GM12878 (cell line): ENCODE data around the gene CDR2L. TPM values are rescaled to one million over a fixed set of nuclear protein-coding genes. Genes with fewer than 3 reads are reported as not detected.

Experiments used
- ASH2L ChIP-seq: fragments of 300-600, 200-600 bp; sonication (generic); IDR thresholded peaks from 2 replicates; pipeline ENCODE4 v1.6.1; 2017; ENCODE audit warnings: low read depth, mild to moderate bottlenecking, borderline replicate concordance
- BCL11A ChIP-seq: IDR thresholded peaks from 2 replicates; pipeline ENCODE4 v1.6.1; 2011; ENCODE audit warnings: low read depth, low read length
- CEBPB ChIP-seq, 2 experiments: fragments of 150-350 bp in 1 of 2; IDR thresholded peaks; 2 replicates each; pipeline ENCODE4 v1.6.1; 2012 to 2014; ENCODE audit warnings: low read depth in 2 of 2, low read length in 2 of 2, borderline replicate concordance in 1 of 2, inconsistent platforms in 1 of 2
- CHD2 ChIP-seq: IDR thresholded peaks from 2 replicates; pipeline ENCODE4 v1.6.1; 2011; ENCODE audit warnings: low read depth, low read length, improper control_type of control experiment, borderline replicate concordance
- CHD4 ChIP-seq: fragments of 200-600 bp; sonication (generic); IDR thresholded peaks from 2 replicates; pipeline ENCODE4 v1.6.1; 2016; ENCODE audit warnings: mild to moderate bottlenecking
- CREB1 ChIP-seq: IDR thresholded peaks from 2 replicates; pipeline ENCODE4 v1.6.1; 2012; ENCODE audit warnings: low read depth, mild to moderate bottlenecking, inconsistent platforms
- DPF2 ChIP-seq: fragments of 450-650 bp; IDR thresholded peaks from 2 replicates; pipeline ENCODE4 v1.6.1; 2017; ENCODE audit warnings: mild to moderate bottlenecking
- GATAD2B ChIP-seq: fragments of 450-650 bp; conservative IDR thresholded peaks from 2 replicates; pipeline ENCODE4 v1.6.1; 2017; ENCODE audit warnings: low read depth, mild to moderate bottlenecking, moderate library complexity
- HDAC2 ChIP-seq: fragments of 200-600 bp; sonication (generic); IDR thresholded peaks from 2 replicates; pipeline ENCODE4 v1.6.1; 2017
- IKZF1 ChIP-seq: fragments of 450-650 bp; conservative IDR thresholded peaks from 2 replicates; pipeline ENCODE4 v1.6.1; 2017; ENCODE audit warnings: antibody characterized with exemption, mild to moderate bottlenecking
- MTA3 ChIP-seq: IDR thresholded peaks from 2 replicates; pipeline ENCODE4 v1.6.1; 2012; ENCODE audit warnings: low read length, inconsistent platforms, borderline replicate concordance
- MYC ChIP-seq: IDR thresholded peaks from 2 replicates; pipeline ENCODE4 v1.6.1; 2011; ENCODE audit warnings: mild to moderate bottlenecking, low read length, moderate library complexity, inconsistent platforms; ENCODE audit not compliant: insufficient read depth, insufficient replicate concordance, insufficient read length, severe bottlenecking
- NR2C2 ChIP-seq: IDR thresholded peaks from 2 replicates; pipeline ENCODE4 v1.6.1; 2011; ENCODE audit warnings: borderline replicate concordance, low read depth; ENCODE audit not compliant: control insufficient read depth, insufficient read length
- SIX5 ChIP-seq: IDR thresholded peaks from 2 replicates; pipeline ENCODE4 v1.6.1; 2011; ENCODE audit warnings: mild to moderate bottlenecking, low read depth, low read length, moderate library complexity; ENCODE audit not compliant: severe bottlenecking
- SMC3 ChIP-seq: IDR thresholded peaks from 2 replicates; pipeline ENCODE4 v1.6.1; 2011; ENCODE audit warnings: low read length, improper control_type of control experiment, borderline replicate concordance
- SPI1 ChIP-seq: IDR thresholded peaks from 2 replicates; pipeline ENCODE4 v1.6.1; 2011; ENCODE audit warnings: low read depth, mild to moderate bottlenecking, low read length, moderate library complexity, borderline replicate concordance; ENCODE audit not compliant: insufficient read depth
- STAT3 ChIP-seq: IDR thresholded peaks from 2 replicates; pipeline ENCODE4 v1.6.1; 2011; ENCODE audit warnings: low read depth, low read length, improper control_type of control experiment
- YBX1 ChIP-seq: fragments of 450-650 bp; IDR thresholded peaks from 2 replicates; pipeline ENCODE4 v1.6.1; 2016; ENCODE audit warnings: antibody characterized with exemption
- ZNF207 ChIP-seq: fragments of 450-650 bp; IDR thresholded peaks from 2 replicates; pipeline ENCODE4 v1.6.1; 2014; ENCODE audit warnings: antibody characterized with exemption, mild to moderate bottlenecking, borderline replicate concordance
- polyA plus RNA-seq, 11 experiments: library from polyadenylated mRNA; depleted of rRNA in 4 of 11; unstranded in 6 of 11; stranded (reverse) in 5 of 11; fragments of >200 nt; fragmentation: Nextera tagmentation in 4 of 11; fragmentation: Illumina TruSeq in 1 of 11; extraction: Ambion mirVana in 4 of 11; extraction: Trizol in 1 of 11; gene quantifications; 1 replicate in 1 of 11; 2 replicates in 10 of 11; pipeline versions ENCODE4 v1.2.1 to v1.2.3, GENCODE V29; 2011 to 2016; ENCODE audit warnings: inconsistent platforms in 2 of 11, missing spikeins in 2 of 11, low read depth in 1 of 11
- total RNA-seq, 4 experiments: library from RNA; depleted of rRNA in 3 of 4; stranded (reverse); fragments of >200 nt in 3 of 4; fragmentation: Illumina TruSeq in 1 of 4; extraction: Trizol in 1 of 4; gene quantifications; 2 replicates each; pipeline versions ENCODE4 v1.2.1 to v1.2.3, GENCODE V29; 2013 to 2021
- TF ChIP-seq, protein P1 (sequence below): IDR thresholded peaks from 2 replicates; pipeline ENCODE4 v1.6.1; 2012; ENCODE audit warnings: mild to moderate bottlenecking, low read depth, low read length
- TF ChIP-seq, protein P2 (sequence below): fragments of 450-650 bp; formaldehyde crosslinking; IDR thresholded peaks from 2 replicates; pipeline ENCODE4 v1.4.0; 2020; ENCODE audit warnings: mild to moderate bottlenecking, moderate library complexity
- TF ChIP-seq, protein P3 (sequence below): IDR thresholded peaks from 2 replicates; pipeline ENCODE4 v1.6.1; 2011; ENCODE audit warnings: low read depth, low read length, improper control_type of control experiment, borderline replicate concordance

The CDR2L gene
- total and polyA plus RNA-seq, 10 of the 15 experiments (the other 5 are each of a cell fraction or from before 2014, with no cell fraction given): 0.03 to 0.18 (median 0.04) TPM; not detected in 6

DNA sequence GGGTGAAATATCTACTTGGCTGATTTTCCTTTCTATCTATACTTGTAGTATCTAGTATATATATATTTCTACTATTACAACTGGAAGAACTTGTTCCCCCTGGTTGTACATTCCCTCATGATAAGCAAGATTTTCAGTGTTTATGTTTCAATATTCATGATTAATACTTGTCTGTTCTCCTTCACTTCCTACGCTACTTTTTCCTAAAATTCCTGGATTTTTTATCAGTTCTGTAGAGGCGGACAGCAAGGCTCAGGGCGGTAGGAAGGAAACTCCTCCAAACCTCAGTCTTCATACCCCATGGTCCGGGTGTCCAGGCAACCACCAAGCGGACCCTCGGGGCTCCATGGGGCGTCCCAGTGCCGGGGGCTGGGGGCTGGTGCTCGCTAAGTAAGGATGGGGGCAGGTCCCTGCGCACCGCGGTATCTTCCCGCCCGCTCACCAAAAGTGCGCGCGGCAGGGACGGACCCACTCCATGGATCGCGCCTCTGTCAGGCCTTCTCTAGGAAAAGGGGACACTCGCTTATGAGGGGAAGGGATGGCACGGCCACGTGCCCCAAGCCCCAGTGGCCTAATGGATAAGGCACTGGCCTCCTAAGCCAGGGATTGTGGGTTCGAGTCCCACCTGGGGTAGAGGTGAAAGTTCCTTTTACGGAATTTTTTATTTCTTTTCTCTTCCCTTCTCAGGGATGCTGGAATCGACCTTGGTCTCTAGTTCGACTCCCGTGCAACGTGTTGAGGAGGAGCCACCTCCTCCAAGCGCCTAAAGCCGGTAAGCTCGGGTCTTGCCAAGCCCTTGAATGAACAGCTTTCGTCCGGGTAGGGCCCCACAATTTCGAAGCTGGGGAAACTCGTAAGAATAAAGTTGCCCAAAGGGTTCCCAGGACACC lies 46.2 kb downstream of the CDR2L start (continued):
- TF ChIP-seq SIX5: no peak
- 0 out of 2 replicates have a peak, but pooled peaks have one; percentile 67 for TF ChIP-seq CHD4
- TF ChIP-seq CREB1: peak; percentile 70; the same call in 1 of the 2 replicates
- peak; percentile 17; the same call in 1 of the 2 replicates for TF ChIP-seq DPF2
- TF ChIP-seq, protein P1, sequence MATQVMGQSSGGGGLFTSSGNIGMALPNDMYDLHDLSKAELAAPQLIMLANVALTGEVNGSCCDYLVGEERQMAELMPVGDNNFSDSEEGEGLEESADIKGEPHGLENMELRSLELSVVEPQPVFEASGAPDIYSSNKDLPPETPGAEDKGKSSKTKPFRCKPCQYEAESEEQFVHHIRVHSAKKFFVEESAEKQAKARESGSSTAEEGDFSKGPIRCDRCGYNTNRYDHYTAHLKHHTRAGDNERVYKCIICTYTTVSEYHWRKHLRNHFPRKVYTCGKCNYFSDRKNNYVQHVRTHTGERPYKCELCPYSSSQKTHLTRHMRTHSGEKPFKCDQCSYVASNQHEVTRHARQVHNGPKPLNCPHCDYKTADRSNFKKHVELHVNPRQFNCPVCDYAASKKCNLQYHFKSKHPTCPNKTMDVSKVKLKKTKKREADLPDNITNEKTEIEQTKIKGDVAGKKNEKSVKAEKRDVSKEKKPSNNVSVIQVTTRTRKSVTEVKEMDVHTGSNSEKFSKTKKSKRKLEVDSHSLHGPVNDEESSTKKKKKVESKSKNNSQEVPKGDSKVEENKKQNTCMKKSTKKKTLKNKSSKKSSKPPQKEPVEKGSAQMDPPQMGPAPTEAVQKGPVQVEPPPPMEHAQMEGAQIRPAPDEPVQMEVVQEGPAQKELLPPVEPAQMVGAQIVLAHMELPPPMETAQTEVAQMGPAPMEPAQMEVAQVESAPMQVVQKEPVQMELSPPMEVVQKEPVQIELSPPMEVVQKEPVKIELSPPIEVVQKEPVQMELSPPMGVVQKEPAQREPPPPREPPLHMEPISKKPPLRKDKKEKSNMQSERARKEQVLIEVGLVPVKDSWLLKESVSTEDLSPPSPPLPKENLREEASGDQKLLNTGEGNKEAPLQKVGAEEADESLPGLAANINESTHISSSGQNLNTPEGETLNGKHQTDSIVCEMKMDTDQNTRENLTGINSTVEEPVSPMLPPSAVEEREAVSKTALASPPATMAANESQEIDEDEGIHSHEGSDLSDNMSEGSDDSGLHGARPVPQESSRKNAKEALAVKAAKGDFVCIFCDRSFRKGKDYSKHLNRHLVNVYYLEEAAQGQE: no peak
- peak; percentile 85 for TF ChIP-seq IKZF1
- TF ChIP-seq CHD2: no peak
- TF ChIP-seq MTA3: no peak
- TF ChIP-seq YBX1: no peak
- no peak for TF ChIP-seq STAT3
- TF ChIP-seq SMC3: no peak
- no peak for TF ChIP-seq CEBPB (IDR thresholded peaks at IDR 0.05; ENCODE audit: borderline replicate concordance in 1 of 2, low read depth in 2 of 2, low read length in 2 of 2)
- TF ChIP-seq, protein P2, sequence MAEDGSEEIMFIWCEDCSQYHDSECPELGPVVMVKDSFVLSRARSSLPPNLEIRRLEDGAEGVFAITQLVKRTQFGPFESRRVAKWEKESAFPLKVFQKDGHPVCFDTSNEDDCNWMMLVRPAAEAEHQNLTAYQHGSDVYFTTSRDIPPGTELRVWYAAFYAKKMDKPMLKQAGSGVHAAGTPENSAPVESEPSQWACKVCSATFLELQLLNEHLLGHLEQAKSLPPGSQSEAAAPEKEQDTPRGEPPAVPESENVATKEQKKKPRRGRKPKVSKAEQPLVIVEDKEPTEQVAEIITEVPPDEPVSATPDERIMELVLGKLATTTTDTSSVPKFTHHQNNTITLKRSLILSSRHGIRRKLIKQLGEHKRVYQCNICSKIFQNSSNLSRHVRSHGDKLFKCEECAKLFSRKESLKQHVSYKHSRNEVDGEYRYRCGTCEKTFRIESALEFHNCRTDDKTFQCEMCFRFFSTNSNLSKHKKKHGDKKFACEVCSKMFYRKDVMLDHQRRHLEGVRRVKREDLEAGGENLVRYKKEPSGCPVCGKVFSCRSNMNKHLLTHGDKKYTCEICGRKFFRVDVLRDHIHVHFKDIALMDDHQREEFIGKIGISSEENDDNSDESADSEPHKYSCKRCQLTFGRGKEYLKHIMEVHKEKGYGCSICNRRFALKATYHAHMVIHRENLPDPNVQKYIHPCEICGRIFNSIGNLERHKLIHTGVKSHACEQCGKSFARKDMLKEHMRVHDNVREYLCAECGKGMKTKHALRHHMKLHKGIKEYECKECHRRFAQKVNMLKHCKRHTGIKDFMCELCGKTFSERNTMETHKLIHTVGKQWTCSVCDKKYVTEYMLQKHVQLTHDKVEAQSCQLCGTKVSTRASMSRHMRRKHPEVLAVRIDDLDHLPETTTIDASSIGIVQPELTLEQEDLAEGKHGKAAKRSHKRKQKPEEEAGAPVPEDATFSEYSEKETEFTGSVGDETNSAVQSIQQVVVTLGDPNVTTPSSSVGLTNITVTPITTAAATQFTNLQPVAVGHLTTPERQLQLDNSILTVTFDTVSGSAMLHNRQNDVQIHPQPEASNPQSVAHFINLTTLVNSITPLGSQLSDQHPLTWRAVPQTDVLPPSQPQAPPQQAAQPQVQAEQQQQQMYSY (CRISPR knock-in tag): no peak
- TF ChIP-seq NR2C2: no peak
- TF ChIP-seq, protein P3, sequence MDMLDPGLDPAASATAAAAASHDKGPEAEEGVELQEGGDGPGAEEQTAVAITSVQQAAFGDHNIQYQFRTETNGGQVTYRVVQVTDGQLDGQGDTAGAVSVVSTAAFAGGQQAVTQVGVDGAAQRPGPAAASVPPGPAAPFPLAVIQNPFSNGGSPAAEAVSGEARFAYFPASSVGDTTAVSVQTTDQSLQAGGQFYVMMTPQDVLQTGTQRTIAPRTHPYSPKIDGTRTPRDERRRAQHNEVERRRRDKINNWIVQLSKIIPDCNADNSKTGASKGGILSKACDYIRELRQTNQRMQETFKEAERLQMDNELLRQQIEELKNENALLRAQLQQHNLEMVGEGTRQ: peak; percentile 59; the same call in 1 of the 2 replicates
- TF ChIP-seq HDAC2: no peak
- TF ChIP-seq GATAD2B: no peak; the same call in 1 of the 2 replicates
- TF ChIP-seq ZNF207: peak; percentile 94
- TF ChIP-seq SPI1: no peak
- TF ChIP-seq ASH2L: no peak
- TF ChIP-seq BCL11A: no peak
- no peak for TF ChIP-seq MYC
